ENCODE measurements around the gene ZFAND5. TPM values are rescaled to one million over a fixed set of nuclear protein-coding genes. Genes with fewer than 3 reads are reported as not detected.

The ZFAND5 gene
- total and polyA plus RNA-seq, 10 of the 15 experiments (the other 5 are each of a cell fraction or from before 2014, with no cell fraction given), result 22.5 to 107 (median 63.3) TPM

DNA sequence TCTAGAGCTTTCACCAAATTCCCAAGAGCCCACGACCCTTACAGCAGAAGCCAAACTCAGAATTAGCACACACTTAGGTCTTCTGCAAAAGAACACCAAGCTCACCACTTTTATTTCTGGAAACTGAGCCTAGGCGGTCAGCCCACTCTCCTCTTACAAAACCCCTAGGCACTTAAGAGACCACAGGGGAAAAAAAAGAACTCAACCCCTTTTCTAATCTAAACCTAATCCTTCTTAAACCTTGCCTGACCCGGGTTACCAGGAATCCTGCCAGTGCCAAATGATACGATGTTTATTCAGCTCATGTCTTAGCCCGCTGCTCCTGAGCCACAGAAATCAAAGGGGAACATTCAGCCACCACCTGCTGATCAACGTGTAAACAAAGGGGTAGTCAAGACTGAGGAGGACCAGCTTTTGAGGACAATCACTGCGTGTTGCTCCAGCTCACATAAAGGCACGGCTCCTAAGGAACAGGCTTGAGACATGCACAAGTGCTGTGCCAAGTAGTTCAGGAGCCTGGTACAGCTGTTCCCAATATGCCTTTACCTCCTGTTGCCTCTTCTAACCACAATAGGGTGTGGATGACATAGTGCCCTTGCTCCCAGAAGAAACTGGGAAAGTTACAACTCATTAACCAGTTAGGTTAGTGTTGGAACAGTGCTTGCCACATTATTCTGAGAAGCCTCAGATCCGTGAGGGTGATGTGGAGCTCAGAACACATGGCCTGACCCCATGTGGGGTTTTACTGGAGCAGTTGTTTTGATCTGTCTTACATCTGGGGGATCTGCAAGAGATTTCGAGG lies 49.3 kb downstream of the ZFAND5 start:
- H3K36me3 ChIP-seq (ENCODE audit: control insufficient read depth in 2 of 2, insufficient read depth in 2 of 2, low read length in 1 of 2), result no peaks in the 10 kb centered on the region
- no peak for FAIRE-seq
- SMC1A ChIA-PET (ENCODE audit: uncharacterized antibody, unreplicated experiment), result interaction anchor here (0.6 to 1.5 kb wide), 11 partner anchors 9 to 277 kb away, joined by 3 to 5 read pairs (median 3); no protein-coding TSS in a partner anchor

More for the DNA sequence above, 49.3 kb downstream of the ZFAND5 start:
- CTCF ChIA-PET, result interaction anchor here (0.6 to 2.5 kb wide), 8 partner anchors 9 to 276 kb away, joined by 3 to 7 read pairs (median 4); no protein-coding TSS in a partner anchor
- Histone ChIP-seq H3K4me2 (ENCODE audit: control insufficient read depth, insufficient read depth) (no peak overlapping the region), H3K27ac (ENCODE audit: control insufficient read depth, insufficient read depth) (no peak overlapping the region), H3K9ac (ENCODE audit: control insufficient read depth, insufficient read depth, low read length) (no peak overlapping the region), H2AFZ (ENCODE audit: control insufficient read depth, low read depth, low read length) (no peak overlapping the region), H4K20me1 (ENCODE audit: control insufficient read depth, insufficient read depth) (no peaks in the 10 kb centered on the region), H3K4me1 (ENCODE audit: control insufficient read depth, insufficient read depth, low read length) (no peaks in the 10 kb centered on the region), H3K27me3 (replicated peaks in 1 of 2; ENCODE audit: control insufficient read depth in 2 of 2, insufficient read depth in 2 of 2, low read length in 1 of 2) (no peaks in the 10 kb centered on the region), H3K4me3 (no peak overlapping the region), H3K79me2 (ENCODE audit: control insufficient read depth, insufficient read depth, low read length) (no peaks in the 10 kb centered on the region), H3K9me3 (replicated peaks; ENCODE audit: control insufficient read depth, insufficient read depth, low read length) (no peaks in the 10 kb centered on the region)
- no peak; the same call in 2 of the 3 replicates for ATAC-seq
- DNase-seq (ENCODE audit: low read depth, low spot score), result no peak
- in situ Hi-C loops (cut with MboI) (no loop called here), intact Hi-C loops (cut with micrococcal nuclease; ENCODE audit: unreplicated experiment) (no loop called here)
- BruUV-seq (replicated peaks), result no TSS peak
- RAD21 ChIA-PET (ENCODE audit: unreplicated experiment), result interaction anchor here (1.0 to 2.0 kb wide), 7 partner anchors 10 to 277 kb away, joined by 3 to 5 read pairs (median 4); no protein-coding TSS in a partner anchor
- TF ChIP-seq RUNX3 (IDR thresholded peaks at IDR 0.05; ENCODE audit: low read length) (no peak), SMARCA5 (IDR thresholded peaks at IDR 0.05) (no peak), PML (IDR thresholded peaks at IDR 0.05; ENCODE audit: low read length) (no peak), GATAD2B (conservative IDR thresholded peaks at IDR 0.05; ENCODE audit: low read depth) (no peak), GABPA (IDR thresholded peaks at IDR 0.05; ENCODE audit: low read depth) (no peak), HDAC2 (IDR thresholded peaks at IDR 0.05) (no peak), NFYA (IDR thresholded peaks at IDR 0.05; ENCODE audit: borderline replicate concordance, low read depth, low read length) (no peak), CBX3 (IDR thresholded peaks at IDR 0.05; ENCODE audit: borderline replicate concordance, low read depth) (no peak), NRF1 (conservative IDR thresholded peaks at IDR 0.05; ENCODE audit: low read depth, low read length) (no peak), TAF1 (IDR thresholded peaks at IDR 0.05; ENCODE audit: borderline replicate concordance, low read depth, low read length) (no peak)
- TF ChIP-seq, protein P1, sequence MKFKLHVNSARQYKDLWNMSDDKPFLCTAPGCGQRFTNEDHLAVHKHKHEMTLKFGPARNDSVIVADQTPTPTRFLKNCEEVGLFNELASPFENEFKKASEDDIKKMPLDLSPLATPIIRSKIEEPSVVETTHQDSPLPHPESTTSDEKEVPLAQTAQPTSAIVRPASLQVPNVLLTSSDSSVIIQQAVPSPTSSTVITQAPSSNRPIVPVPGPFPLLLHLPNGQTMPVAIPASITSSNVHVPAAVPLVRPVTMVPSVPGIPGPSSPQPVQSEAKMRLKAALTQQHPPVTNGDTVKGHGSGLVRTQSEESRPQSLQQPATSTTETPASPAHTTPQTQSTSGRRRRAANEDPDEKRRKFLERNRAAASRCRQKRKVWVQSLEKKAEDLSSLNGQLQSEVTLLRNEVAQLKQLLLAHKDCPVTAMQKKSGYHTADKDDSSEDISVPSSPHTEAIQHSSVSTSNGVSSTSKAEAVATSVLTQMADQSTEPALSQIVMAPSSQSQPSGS (IDR thresholded peaks at IDR 0.05; ENCODE audit: low read length), result no peak
- TF ChIP-seq, protein P2, sequence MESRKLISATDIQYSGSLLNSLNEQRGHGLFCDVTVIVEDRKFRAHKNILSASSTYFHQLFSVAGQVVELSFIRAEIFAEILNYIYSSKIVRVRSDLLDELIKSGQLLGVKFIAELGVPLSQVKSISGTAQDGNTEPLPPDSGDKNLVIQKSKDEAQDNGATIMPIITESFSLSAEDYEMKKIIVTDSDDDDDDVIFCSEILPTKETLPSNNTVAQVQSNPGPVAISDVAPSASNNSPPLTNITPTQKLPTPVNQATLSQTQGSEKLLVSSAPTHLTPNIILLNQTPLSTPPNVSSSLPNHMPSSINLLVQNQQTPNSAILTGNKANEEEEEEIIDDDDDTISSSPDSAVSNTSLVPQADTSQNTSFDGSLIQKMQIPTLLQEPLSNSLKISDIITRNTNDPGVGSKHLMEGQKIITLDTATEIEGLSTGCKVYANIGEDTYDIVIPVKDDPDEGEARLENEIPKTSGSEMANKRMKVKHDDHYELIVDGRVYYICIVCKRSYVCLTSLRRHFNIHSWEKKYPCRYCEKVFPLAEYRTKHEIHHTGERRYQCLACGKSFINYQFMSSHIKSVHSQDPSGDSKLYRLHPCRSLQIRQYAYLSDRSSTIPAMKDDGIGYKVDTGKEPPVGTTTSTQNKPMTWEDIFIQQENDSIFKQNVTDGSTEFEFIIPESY (IDR thresholded peaks at IDR 0.05), result no peak
- TF ChIP-seq, protein P3, sequence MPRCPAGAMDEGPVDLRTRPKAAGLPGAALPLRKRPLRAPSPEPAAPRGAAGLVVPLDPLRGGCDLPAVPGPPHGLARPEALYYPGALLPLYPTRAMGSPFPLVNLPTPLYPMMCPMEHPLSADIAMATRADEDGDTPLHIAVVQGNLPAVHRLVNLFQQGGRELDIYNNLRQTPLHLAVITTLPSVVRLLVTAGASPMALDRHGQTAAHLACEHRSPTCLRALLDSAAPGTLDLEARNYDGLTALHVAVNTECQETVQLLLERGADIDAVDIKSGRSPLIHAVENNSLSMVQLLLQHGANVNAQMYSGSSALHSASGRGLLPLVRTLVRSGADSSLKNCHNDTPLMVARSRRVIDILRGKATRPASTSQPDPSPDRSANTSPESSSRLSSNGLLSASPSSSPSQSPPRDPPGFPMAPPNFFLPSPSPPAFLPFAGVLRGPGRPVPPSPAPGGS (IDR thresholded peaks at IDR 0.05; ENCODE audit: borderline replicate concordance, insufficient read depth, low read depth, low read length, poor library complexity, severe bottlenecking), result no peak
- 37% methylated on average over 10 of the region's 10 CpGs for WGBS (ENCODE audit: insufficient coverage, insufficient replicate concordance, low lambda C conversion rate, missing lambda C conversion rate)
- POLR2A ChIA-PET, result interaction anchor here (0.5 kb wide), 1 partner anchor 228 kb away, joined by 6 read pairs; no protein-coding TSS in a partner anchor
